Measurements from ENCODE around the gene SMYD3.

DNA sequence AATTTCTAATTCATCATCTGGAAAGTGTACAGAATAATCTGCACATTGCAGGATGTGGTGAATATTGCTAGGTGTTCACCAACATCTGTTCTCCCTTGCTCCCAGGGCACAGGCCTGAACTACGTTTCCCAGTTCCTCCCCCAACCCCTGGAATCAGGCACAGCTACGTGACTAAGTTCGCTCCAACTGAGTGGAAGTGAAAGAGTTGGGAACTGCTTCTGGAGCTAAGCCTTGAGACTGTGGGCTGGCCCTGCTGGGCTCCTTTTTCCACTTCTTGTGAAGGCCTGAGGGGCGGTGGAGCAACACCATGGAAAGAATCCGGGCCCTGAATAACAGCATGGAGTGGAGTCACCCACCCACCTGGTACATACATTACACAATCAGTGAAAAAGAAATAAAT lies 534.6 kb downstream of the SMYD3 start:
- TF ChIP-seq, protein P1, sequence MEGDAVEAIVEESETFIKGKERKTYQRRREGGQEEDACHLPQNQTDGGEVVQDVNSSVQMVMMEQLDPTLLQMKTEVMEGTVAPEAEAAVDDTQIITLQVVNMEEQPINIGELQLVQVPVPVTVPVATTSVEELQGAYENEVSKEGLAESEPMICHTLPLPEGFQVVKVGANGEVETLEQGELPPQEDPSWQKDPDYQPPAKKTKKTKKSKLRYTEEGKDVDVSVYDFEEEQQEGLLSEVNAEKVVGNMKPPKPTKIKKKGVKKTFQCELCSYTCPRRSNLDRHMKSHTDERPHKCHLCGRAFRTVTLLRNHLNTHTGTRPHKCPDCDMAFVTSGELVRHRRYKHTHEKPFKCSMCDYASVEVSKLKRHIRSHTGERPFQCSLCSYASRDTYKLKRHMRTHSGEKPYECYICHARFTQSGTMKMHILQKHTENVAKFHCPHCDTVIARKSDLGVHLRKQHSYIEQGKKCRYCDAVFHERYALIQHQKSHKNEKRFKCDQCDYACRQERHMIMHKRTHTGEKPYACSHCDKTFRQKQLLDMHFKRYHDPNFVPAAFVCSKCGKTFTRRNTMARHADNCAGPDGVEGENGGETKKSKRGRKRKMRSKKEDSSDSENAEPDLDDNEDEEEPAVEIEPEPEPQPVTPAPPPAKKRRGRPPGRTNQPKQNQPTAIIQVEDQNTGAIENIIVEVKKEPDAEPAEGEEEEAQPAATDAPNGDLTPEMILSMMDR (IDR thresholded peaks at IDR 0.05; ENCODE audit: borderline replicate concordance, extremely low read depth, low read length, poor library complexity, severe bottlenecking): no peak
- no peak for TF ChIP-seq EZH2 (IDR thresholded peaks at IDR 0.05; ENCODE audit: borderline replicate concordance, low read depth, low read length, severe bottlenecking)

Measured in DND-41 (cell line).